B cell (primary cell): ENCODE results near the gene CAMTA1. TPM values are rescaled to one million over a fixed set of nuclear protein-coding genes. Genes with fewer than 3 reads are reported as not detected.

ENCODE experiments used
- ATAC-seq: fragments of 200-7000 bp; cut with Tn5 transposase; one replicate; pipeline ENCODE4 v1.10.0; 2021; ENCODE audit warnings: low read depth, mild to moderate bottlenecking, moderate number of reproducible peaks, moderate library complexity
- CTCF ChIA-PET: fragments of 350-600 bp; sonication (Branson Sonifier 250); formaldehyde crosslinking; loops from one replicate; lab custom pipeline; 2021; ENCODE audit warnings: antibody characterized with exemption, inconsistent platforms; lab: Charles Lee
- POLR2A ChIA-PET: fragments of 350-600 bp; sonication (Branson Sonifier 250); formaldehyde crosslinking; loops from one replicate; lab custom pipeline; 2021; ENCODE audit warnings: antibody characterized with exemption; lab: Charles Lee
- DNase-seq: peaks from one replicate; pipeline ENCODE4 v3.0.0; 2013
- H2AFZ ChIP-seq: 2 replicates; pipeline ENCODE4 v1.6.1; 2012; ENCODE audit warnings: mild to moderate bottlenecking, low read depth, low read length; ENCODE audit not compliant: insufficient read depth, poor library complexity, severe bottlenecking
- H3K27ac ChIP-seq, 2 donors: 1 replicate in 1 of 2; 2 replicates in 1 of 2; pipeline ENCODE4 v1.5.1; 2012 to 2013; ENCODE audit warnings: low read length in 2 of 2, mild to moderate bottlenecking in 2 of 2, moderate library complexity in 1 of 2
- H3K27me3 ChIP-seq, 4 experiments: fragments of 200-600 bp in 1 of 4; sonication (generic) in 1 of 4; replicated peaks in 1 of 4; 1 replicate in 2 of 4; 2 replicates in 2 of 4; pipeline versions ENCODE4 v1.6.1 to v1.7.0; 2013 to 2016; ENCODE audit warnings: low read length in 3 of 4, mild to moderate bottlenecking in 2 of 4, mixed read lengths in 1 of 4, moderate library complexity in 1 of 4; ENCODE audit not compliant: insufficient read depth in 4 of 4, control insufficient read depth in 3 of 4; ENCODE audit errors: control extremely low read depth in 1 of 4
- H3K36me3 ChIP-seq, 2 experiments: replicated peaks in 1 of 2; 1 replicate in 1 of 2; 2 replicates in 1 of 2; pipeline versions ENCODE4 v1.6.1 to v1.7.1; 2013; ENCODE audit warnings: low read length in 1 of 2; ENCODE audit not compliant: insufficient read depth in 2 of 2, control insufficient read depth in 1 of 2; ENCODE audit errors: control extremely low read depth in 1 of 2, extremely low read depth in 1 of 2
- H3K4me1 ChIP-seq, 2 donors: fragments of 200-600 bp in 1 of 2; sonication (generic) in 1 of 2; 1 replicate in 1 of 2; 2 replicates in 1 of 2; pipeline versions ENCODE4 v1.5.1 to v1.6.1; 2013 to 2017; ENCODE audit warnings: low read length in 2 of 2; ENCODE audit not compliant: control insufficient read depth in 2 of 2, insufficient read depth in 2 of 2
- H3K4me2 ChIP-seq: replicated peaks from 2 replicates; pipeline ENCODE3; 2012; ENCODE audit warnings: mild to moderate bottlenecking, low read depth, low read length; ENCODE audit not compliant: poor library complexity, severe bottlenecking
- H3K4me3 ChIP-seq, 5 experiments: fragments of 200-600 bp in 1 of 5; sonication (generic) in 1 of 5; 1 replicate in 3 of 5; 2 replicates in 2 of 5; pipeline versions ENCODE4 v1.5.1 to v1.7.0; 2011 to 2016; ENCODE audit warnings: low read length in 4 of 5, mild to moderate bottlenecking in 4 of 5, low read depth in 2 of 5, control low read depth in 1 of 5, moderate library complexity in 1 of 5; ENCODE audit not compliant: insufficient read depth in 1 of 5; ENCODE audit errors: control extremely low read depth in 1 of 5, extremely low read depth in 1 of 5
- H3K79me2 ChIP-seq: fragments of 200-600 bp; sonication (generic); one replicate; pipeline ENCODE4 v1.6.0; 2016; ENCODE audit warnings: low read length; ENCODE audit not compliant: control insufficient read depth, insufficient read depth
- H3K9ac ChIP-seq: fragments of 200-600 bp; sonication (generic); 2 replicates; pipeline ENCODE4 v1.6.1; 2017; ENCODE audit warnings: mild to moderate bottlenecking, low read length, moderate library complexity
- H3K9me3 ChIP-seq, 3 donors: one replicate each; pipeline versions ENCODE4 v1.6.1 to v1.7.1; 2013; ENCODE audit warnings: low read length in 2 of 3; ENCODE audit not compliant: control insufficient read depth in 2 of 3, insufficient read depth in 1 of 3; ENCODE audit errors: control extremely low read depth in 1 of 3
- H4K20me1 ChIP-seq: 2 replicates; pipeline ENCODE4 v1.6.0; 2012; ENCODE audit warnings: mild to moderate bottlenecking, low read length; ENCODE audit not compliant: insufficient read depth, control insufficient read depth, poor library complexity, severe bottlenecking
- H3K27ac Mint-ChIP-seq: one replicate; pipeline ENCODE4 v1.8.0; 2021; ENCODE audit warnings: mixed read lengths
- H3K27me3 Mint-ChIP-seq: one replicate; pipeline ENCODE4 v1.8.0; 2021; ENCODE audit warnings: mixed read lengths
- H3K4me1 Mint-ChIP-seq: one replicate; pipeline ENCODE4 v1.8.0; 2021; ENCODE audit warnings: mixed read lengths
- H3K4me3 Mint-ChIP-seq: one replicate; pipeline ENCODE4 v1.8.0; 2021; ENCODE audit warnings: mixed read lengths
- H3K9me3 Mint-ChIP-seq: one replicate; pipeline ENCODE4 v1.8.0; 2022; ENCODE audit warnings: mixed read lengths; ENCODE audit not compliant: insufficient read depth
- EZH2 ChIP-seq: IDR thresholded peaks from 2 replicates; pipeline ENCODE4 v1.6.1; 2012; ENCODE audit warnings: borderline replicate concordance, low read depth, mild to moderate bottlenecking, moderate library complexity, low read length; ENCODE audit not compliant: insufficient read depth, poor library complexity, severe bottlenecking
- WGBS: methylation state at CpG from one replicate; pipeline ENCODE4 v1.1.5; 2013; ENCODE audit warnings: missing lambda C conversion rate; ENCODE audit not compliant: insufficient coverage; 5-methylcytosine and 5-hydroxymethylcytosine counted together
- intact Hi-C: fragments of 100-400 bp; cut with micrococcal nuclease; formaldehyde crosslinking; loops from one replicate; pipeline ENCODE4 v1.10.0; 2022
- polyA plus RNA-seq: library from polyadenylated mRNA; depleted of rRNA; stranded (reverse); fragments of >200 nt; gene quantifications from 2 replicates; pipeline ENCODE4 v1.2.3, GENCODE V29; 2012
- total RNA-seq, 2 donors: library from RNA; stranded (reverse); fragments of 120-200 nt in 1 of 2; gene quantifications; 1 replicate in 1 of 2; 2 replicates in 1 of 2; pipeline versions ENCODE4 v1.2.3 to v1.2.4, GENCODE V29; 2013 to 2022
- TF ChIP-seq, protein P1 (sequence below): fragments of 200-600 bp; IDR thresholded peaks from one replicate; pipeline ENCODE4 v1.8.0; 2022; ENCODE audit warnings: antibody characterized with exemption, mild to moderate bottlenecking

CAMTA1 gene
- total and polyA plus RNA-seq, 2 donors (not counting 1 experiment from before 2014, with no cell fraction given): 42.2 to 45.7 TPM

DNA sequence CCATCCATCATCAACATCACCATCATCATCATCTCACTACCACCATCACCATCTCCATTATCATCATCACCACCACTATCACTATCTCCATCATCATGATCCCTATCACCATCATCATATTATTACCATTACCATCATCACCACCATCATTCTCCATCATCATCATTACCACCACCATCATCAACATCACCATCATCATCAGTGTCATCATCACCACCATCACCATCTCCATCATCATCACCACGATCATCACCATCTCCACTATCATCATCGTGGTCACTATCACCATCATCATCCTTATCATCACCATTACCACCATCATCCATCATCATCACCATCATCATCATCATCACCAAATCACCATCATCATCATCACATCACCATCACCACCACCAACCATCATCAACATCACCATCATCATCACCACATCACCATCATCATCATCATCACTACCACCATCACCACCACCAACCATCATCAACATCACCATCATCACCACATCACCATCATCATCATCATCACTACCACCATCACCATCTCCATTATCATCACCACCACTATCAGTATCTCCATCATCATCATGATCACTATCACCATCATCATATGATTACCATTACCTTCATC lies 783.8 kb downstream of the CAMTA1 start:
- no peaks in the 10 kb centered on the region for H3K9me3 Mint-ChIP-seq
- 92% methylated on average over 2 of the region's 2 CpGs for WGBS
- Histone ChIP-seq H3K36me3 (no peaks in the 10 kb centered on the region), H3K27ac (no peak overlapping the region), H3K79me2 (no peaks in the 10 kb centered on the region), H3K4me2 (no peak overlapping the region), H3K9me3 (no peaks in the 10 kb centered on the region), H3K4me1 (no peaks in the 10 kb centered on the region), H3K9ac (no peak overlapping the region), H4K20me1 (no peaks in the 10 kb centered on the region), H2AFZ (no peak overlapping the region), H3K4me3 (no peak overlapping the region), H3K27me3 (no peaks in the 10 kb centered on the region)
- no peak overlapping the region for H3K27ac Mint-ChIP-seq
- ATAC-seq (no peak), DNase-seq (no peak)
- intact Hi-C loops: no loop called here
- no peak overlapping the region for H3K4me3 Mint-ChIP-seq
- peaks cover 3% of the 10 kb centered on the region for H3K27me3 Mint-ChIP-seq
- ChIA-PET CTCF (no interaction called here), POLR2A (no interaction called here)
- H3K4me1 Mint-ChIP-seq: no peaks in the 10 kb centered on the region
- no peak for TF ChIP-seq EZH2
- TF ChIP-seq, protein P1, sequence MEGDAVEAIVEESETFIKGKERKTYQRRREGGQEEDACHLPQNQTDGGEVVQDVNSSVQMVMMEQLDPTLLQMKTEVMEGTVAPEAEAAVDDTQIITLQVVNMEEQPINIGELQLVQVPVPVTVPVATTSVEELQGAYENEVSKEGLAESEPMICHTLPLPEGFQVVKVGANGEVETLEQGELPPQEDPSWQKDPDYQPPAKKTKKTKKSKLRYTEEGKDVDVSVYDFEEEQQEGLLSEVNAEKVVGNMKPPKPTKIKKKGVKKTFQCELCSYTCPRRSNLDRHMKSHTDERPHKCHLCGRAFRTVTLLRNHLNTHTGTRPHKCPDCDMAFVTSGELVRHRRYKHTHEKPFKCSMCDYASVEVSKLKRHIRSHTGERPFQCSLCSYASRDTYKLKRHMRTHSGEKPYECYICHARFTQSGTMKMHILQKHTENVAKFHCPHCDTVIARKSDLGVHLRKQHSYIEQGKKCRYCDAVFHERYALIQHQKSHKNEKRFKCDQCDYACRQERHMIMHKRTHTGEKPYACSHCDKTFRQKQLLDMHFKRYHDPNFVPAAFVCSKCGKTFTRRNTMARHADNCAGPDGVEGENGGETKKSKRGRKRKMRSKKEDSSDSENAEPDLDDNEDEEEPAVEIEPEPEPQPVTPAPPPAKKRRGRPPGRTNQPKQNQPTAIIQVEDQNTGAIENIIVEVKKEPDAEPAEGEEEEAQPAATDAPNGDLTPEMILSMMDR: no peak

DNA sequence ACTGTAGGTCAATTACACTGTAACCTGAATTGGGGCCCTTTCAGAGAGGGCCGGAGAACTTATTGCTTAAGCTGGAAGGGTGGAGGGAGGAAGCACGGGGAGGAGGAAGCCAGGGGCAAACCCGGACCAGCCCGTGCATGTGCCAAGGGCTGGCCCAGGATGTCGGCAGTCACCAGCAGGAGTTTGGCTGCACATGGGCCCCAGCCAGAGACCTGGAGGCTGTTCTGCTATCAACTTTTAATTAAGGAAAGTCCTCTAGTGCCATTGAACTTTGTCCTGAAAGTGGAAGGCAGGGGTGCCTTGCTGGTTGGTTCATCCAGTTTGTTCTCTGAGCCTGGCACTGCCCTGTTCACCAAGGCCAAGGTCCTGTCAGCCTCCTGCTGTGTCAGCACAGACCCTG lies 785.1 kb downstream of the CAMTA1 start:
- ChIA-PET POLR2A (no interaction called here), CTCF (no interaction called here)
- Histone ChIP-seq H3K79me2 (no peaks in the 10 kb centered on the region), H3K36me3 (no peaks in the 10 kb centered on the region), H3K4me3 (no peak overlapping the region), H3K9ac (no peak overlapping the region), H3K27me3 (no peaks in the 10 kb centered on the region), H2AFZ (no peak overlapping the region), H3K9me3 (no peaks in the 10 kb centered on the region), H3K4me1 (no peaks in the 10 kb centered on the region), H4K20me1 (no peaks in the 10 kb centered on the region), H3K27ac (no peak overlapping the region), H3K4me2 (no peak overlapping the region)
- TF ChIP-seq, protein P1: no peak
- no peak for TF ChIP-seq EZH2
- no peak for DNase-seq
- Mint-ChIP-seq H3K9me3 (no peaks in the 10 kb centered on the region), H3K27ac (no peak overlapping the region), H3K27me3 (peaks cover 5% of the 10 kb centered on the region), H3K4me3 (no peak overlapping the region), H3K4me1 (no peaks in the 10 kb centered on the region)
- no peak for ATAC-seq
- 93% methylated on average over 5 of the region's 5 CpGs for WGBS
- intact Hi-C loops: no loop called here
